Transverse colon (tissue), 4 donors: ENCODE results near the gene CALN1. TPM values are rescaled to one million over a fixed set of nuclear protein-coding genes. Genes with fewer than 3 reads are reported as not detected.

ENCODE experiments used
- DNase-seq: peaks from one replicate; pipeline ENCODE4 v3.0.0-alpha.2; 2019
- H3K27ac ChIP-seq, 4 donors: fragments of 200-600 bp; sonication (generic); 2 replicates each; pipeline ENCODE4 v1.5.1; 2016 to 2018; ENCODE audit warnings: inconsistent platforms in 4 of 4
- H3K27me3 ChIP-seq: fragments of 200-600 bp; sonication (generic); 2 replicates; pipeline ENCODE4 v1.5.1; 2017; ENCODE audit warnings: inconsistent platforms
- H3K36me3 ChIP-seq, 4 donors: fragments of 200-600 bp; sonication (generic); 2 replicates each; pipeline ENCODE4 v1.5.1; 2017 to 2019; ENCODE audit warnings: inconsistent platforms in 4 of 4
- H3K4me1 ChIP-seq, 4 donors: fragments of 200-600 bp; sonication (generic); 2 replicates each; pipeline ENCODE4 v1.5.1; 2017 to 2020; ENCODE audit warnings: inconsistent platforms in 4 of 4
- H3K4me3 ChIP-seq, 4 donors: fragments of 200-600 bp; sonication (generic); 1 replicate in 1 of 4; 2 replicates in 3 of 4; pipeline versions ENCODE4 v1.5.1 to v1.6.1; 2017 to 2019; ENCODE audit warnings: inconsistent platforms in 4 of 4
- H3K9me3 ChIP-seq, 2 donors: fragments of 200-600 bp; sonication (generic); 2 replicates each; pipeline ENCODE4 v1.5.1; 2017 to 2019; ENCODE audit warnings: inconsistent platforms in 2 of 2
- CTCF ChIP-seq, 5 experiments: fragments of 200-600 bp in 3 of 5; fragments of 450-650 bp in 2 of 5; sonication (generic) in 3 of 5; IDR thresholded peaks; 1 replicate in 2 of 5; 2 replicates in 3 of 5; pipeline ENCODE4 v1.5.1; 2016 to 2017; ENCODE audit warnings: antibody characterized with exemption in 5 of 5, inconsistent platforms in 3 of 5, mild to moderate bottlenecking in 2 of 5, moderate library complexity in 1 of 5
- EP300 ChIP-seq: sonication (generic); formaldehyde crosslinking; IDR thresholded peaks from one replicate; pipeline ENCODE4 v1.6.1; 2017; ENCODE audit warnings: antibody characterized with exemption, low read depth
- POLR2A ChIP-seq: fragments of 450-650 bp; IDR thresholded peaks from one replicate; pipeline ENCODE4 v1.6.1; 2016; ENCODE audit warnings: antibody characterized with exemption, mild to moderate bottlenecking, moderate library complexity
- POLR2AphosphoS5 ChIP-seq, 3 donors: sonication (generic); formaldehyde crosslinking; IDR thresholded peaks; one replicate each; pipeline ENCODE4 v1.6.1; 2016; ENCODE audit warnings: antibody characterized with exemption in 3 of 3
- WGBS, 2 donors: methylation state at CpG; one replicate each; pipeline ENCODE4 v1.1.5; 2018; ENCODE audit warnings: low coverage in 1 of 2; 5-methylcytosine and 5-hydroxymethylcytosine counted together
- in situ Hi-C, 4 donors: fragments of 200-750 bp; cut with MboI; loops; one replicate each; pipeline versions ENCODE4 v1.15.0 to v1.15.1; 2017; ENCODE audit warnings: low sequenced_read_pairs in 3 of 4, low pct_ligation_motif_present in 1 of 4, low pct_unique_long_range_greater_than_20kb in 1 of 4
- intact Hi-C: fragments of 100-400 bp; cut with DNase I; formaldehyde crosslinking; loops from one replicate; pipeline ENCODE4 v1.15.1; 2023; ENCODE audit warnings: low total_unique reads
- total RNA-seq, 4 donors: library from RNA; depleted of rRNA; stranded (reverse); fragments of >200 nt; gene quantifications; one replicate each; pipeline ENCODE4 v1.1.0, GENCODE V29; 2016

Gene CALN1
- total RNA-seq, 4 donors from 2014 or later, result not detected

- no peaks in the 10 kb centered on the region for H3K36me3 ChIP-seq
These were observed 577.1 kb downstream of the CALN1 start for GRCh38 chr7:71835056-71835455.

GRCh38 chr7:71829515-71829914, 582.6 kb downstream of the CALN1 start:
- no peaks in the 10 kb centered on the region for H3K9me3 ChIP-seq
- no peak for TF ChIP-seq POLR2AphosphoS5 (IDR thresholded peaks at IDR 0.05)
- no peak for TF ChIP-seq POLR2A
- no peak for TF ChIP-seq EP300
- TF ChIP-seq CTCF (IDR thresholded peaks at IDR 0.05), result no peak
- WGBS, 2 donors, result 41 to 75% methylated on average over 3 of the region's 3 CpGs
- H3K27me3 ChIP-seq, result no peaks in the 10 kb centered on the region
- no peaks in the 10 kb centered on the region for H3K36me3 ChIP-seq
- no peak overlapping the region for H3K4me3 ChIP-seq
- in situ Hi-C loops (no loop called here), intact Hi-C loops (no loop called here)
- H3K27ac ChIP-seq, result no peak overlapping the region
- DNase-seq, result no peak
- H3K4me1 ChIP-seq, result no peaks in the 10 kb centered on the region

More at GRCh38 chr7:71835056-71835455, 577.1 kb downstream of the CALN1 start:
- H3K4me1 ChIP-seq, result no peaks in the 10 kb centered on the region
- WGBS, 2 donors, result 84 to 92% methylated on average over 3 to 5 of the region's 5 CpGs
- no peak overlapping the region for H3K4me3 ChIP-seq
- no peak overlapping the region for H3K27ac ChIP-seq
- no peaks in the 10 kb centered on the region for H3K27me3 ChIP-seq
- no peaks in the 10 kb centered on the region for H3K9me3 ChIP-seq
- no peak for TF ChIP-seq POLR2A
- intact Hi-C loops, result no loop called here
- DNase-seq, result no peak
- in situ Hi-C loops, result no loop called here

- DNase-seq, result no peak
These were observed 583.8 kb downstream of the CALN1 start for GRCh38 chr7:71828361-71828760.

GRCh38 chr7:71826141-71826540, 586.0 kb downstream of the CALN1 start:
- TF ChIP-seq EP300 (no peak), POLR2AphosphoS5 (IDR thresholded peaks at IDR 0.05) (no peak), POLR2A (no peak), CTCF (IDR thresholded peaks at IDR 0.05) (no peak)
- H3K27ac ChIP-seq, result no peak overlapping the region
- in situ Hi-C loops, result no loop called here
- H3K9me3 ChIP-seq, result no peaks in the 10 kb centered on the region
- DNase-seq, result no peak
- no peak overlapping the region for H3K4me3 ChIP-seq
- no peaks in the 10 kb centered on the region for H3K4me1 ChIP-seq
- H3K36me3 ChIP-seq, result no peaks in the 10 kb centered on the region
- WGBS, 2 donors, result 42 to 46% methylated on average over 3 of the region's 3 CpGs
- H3K27me3 ChIP-seq, result no peaks in the 10 kb centered on the region
- intact Hi-C loops, result no loop called here

More at GRCh38 chr7:71828361-71828760, 583.8 kb downstream of the CALN1 start:
- no peaks in the 10 kb centered on the region for H3K4me1 ChIP-seq
- in situ Hi-C loops, result no loop called here
- WGBS, 2 donors, result 86 to 88% methylated on average over 2 of the region's 2 CpGs
- TF ChIP-seq CTCF (IDR thresholded peaks at IDR 0.05) (no peak), EP300 (no peak), POLR2AphosphoS5 (IDR thresholded peaks at IDR 0.05) (no peak), POLR2A (no peak)
- no peaks in the 10 kb centered on the region for H3K9me3 ChIP-seq
- intact Hi-C loops, result no loop called here
- no peak overlapping the region for H3K4me3 ChIP-seq
- H3K27me3 ChIP-seq, result no peaks in the 10 kb centered on the region
- H3K36me3 ChIP-seq, result no peaks in the 10 kb centered on the region
- no peak overlapping the region for H3K27ac ChIP-seq
